Astrocyte (in vitro differentiated cells and primary cell): ENCODE data around the gene VASN.

Experiments
- CTCF ChIP-seq: IDR thresholded peaks from 2 replicates; pipeline ENCODE4 v1.5.1; 2011; ENCODE audit warnings: low read depth, mild to moderate bottlenecking, inconsistent platforms, low read length, moderate library complexity; ENCODE audit not compliant: insufficient read depth
- EZH2 ChIP-seq: IDR thresholded peaks from 2 replicates; pipeline ENCODE4 v1.6.1; 2012; ENCODE audit warnings: mild to moderate bottlenecking, low read length, inconsistent platforms; ENCODE audit not compliant: insufficient read depth

- TF ChIP-seq CTCF: no peak
- TF ChIP-seq EZH2: no peak
These were observed 6.6 kb upstream of the VASN start for GRCh38 chr16:4365014-4365406.
